ENCODE data around the gene PRDM16. TPM values are rescaled to one million over a fixed set of nuclear protein-coding genes. Genes with fewer than 3 reads are reported as not detected.
"Not testable (repeated sequence)": the region's sequence is repeated elsewhere in the genome, so short reads cannot be mapped to it uniquely, and the experiment has no call there.

Gene PRDM16
- total RNA-seq, 2 donors from 2014 or later = not detected

DNA sequence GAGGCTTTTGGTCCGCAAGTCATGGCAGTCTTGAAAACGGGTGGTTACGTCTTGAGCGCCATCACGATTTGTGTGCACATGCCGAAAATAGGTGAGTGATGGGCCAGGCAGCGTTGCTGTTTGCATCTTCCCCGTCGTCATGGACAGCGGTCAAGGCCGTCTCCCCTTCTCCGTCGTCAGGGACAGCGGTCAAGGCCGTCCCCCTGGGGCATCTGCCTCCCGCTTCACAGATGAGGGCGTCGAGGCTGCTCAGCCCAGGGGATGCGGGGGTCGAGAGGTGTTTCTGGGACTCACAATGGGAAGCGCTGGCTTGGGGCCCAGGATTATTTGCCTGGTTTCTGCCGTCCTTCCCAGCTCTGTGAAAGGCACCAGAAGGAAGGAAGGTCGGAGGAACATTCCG, 162.2 kb downstream of the PRDM16 start:
- no peaks in the 10 kb centered on the region for H3K36me3 Mint-ChIP-seq (ENCODE audit: low read depth)
- no peak for ATAC-seq (replicated peaks)
- no peaks in the 10 kb centered on the region for H3K27me3 Mint-ChIP-seq
- H3K4me1 Mint-ChIP-seq = no peaks in the 10 kb centered on the region
- H3K27ac Mint-ChIP-seq = no peak overlapping the region
- no peak overlapping the region for H3K4me3 Mint-ChIP-seq
- H3K9me3 Mint-ChIP-seq = no peaks in the 10 kb centered on the region

DNA sequence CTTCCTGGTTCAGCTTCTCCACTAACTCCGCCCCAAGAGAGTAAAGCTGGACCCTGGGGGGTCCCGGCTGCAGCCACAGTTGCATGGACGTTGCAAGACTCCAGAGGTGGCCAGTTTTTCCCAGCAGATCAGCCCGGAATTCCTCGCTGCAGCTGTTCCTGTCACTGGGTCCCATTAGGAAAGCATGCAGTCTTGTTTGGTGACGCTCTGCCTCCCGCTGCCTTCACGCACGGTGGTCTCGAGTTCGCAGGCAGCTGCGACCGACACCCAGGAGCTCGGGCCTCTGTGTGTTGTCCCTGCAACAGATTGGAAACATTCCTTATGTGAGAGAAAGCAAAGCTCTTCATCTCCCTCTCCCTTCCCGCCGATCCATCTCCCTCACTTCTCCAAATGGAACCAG, 162.8 kb downstream of the PRDM16 start:
- no peaks in the 10 kb centered on the region for H3K27me3 Mint-ChIP-seq
- H3K4me3 Mint-ChIP-seq = no peak overlapping the region
- H3K9me3 Mint-ChIP-seq = no peaks in the 10 kb centered on the region
- no peak for ATAC-seq (replicated peaks)
- H3K27ac Mint-ChIP-seq = no peak overlapping the region
- no peaks in the 10 kb centered on the region for H3K36me3 Mint-ChIP-seq (ENCODE audit: low read depth)
- H3K4me1 Mint-ChIP-seq = no peaks in the 10 kb centered on the region

DNA sequence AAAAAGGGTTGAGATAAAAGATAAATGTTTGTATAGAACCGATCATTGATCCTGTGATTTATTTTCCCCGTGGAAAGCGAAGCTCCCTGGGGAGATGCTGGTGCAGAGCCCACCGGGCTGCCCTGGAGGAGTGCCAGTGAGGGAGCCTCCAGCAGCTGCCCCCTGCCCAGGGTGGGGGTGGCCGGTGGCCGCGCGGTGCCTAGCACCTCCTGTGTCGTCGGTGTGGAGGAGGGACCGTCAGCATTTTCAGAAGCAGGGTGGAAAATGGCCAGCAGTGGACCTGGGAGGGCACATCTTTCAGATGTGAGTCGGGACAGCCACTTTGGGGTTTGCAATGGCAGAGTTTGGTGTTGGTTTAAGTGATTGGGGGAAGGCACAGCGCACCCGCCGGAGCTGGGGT, 164.0 kb downstream of the PRDM16 start:
- Mint-ChIP-seq H3K27ac (no peak overlapping the region), H3K27me3 (no peaks in the 10 kb centered on the region), H3K36me3 (ENCODE audit: low read depth) (no peaks in the 10 kb centered on the region), H3K9me3 (no peaks in the 10 kb centered on the region), H3K4me1 (no peaks in the 10 kb centered on the region), H3K4me3 (no peak overlapping the region)
- no peak for ATAC-seq (replicated peaks)

DNA sequence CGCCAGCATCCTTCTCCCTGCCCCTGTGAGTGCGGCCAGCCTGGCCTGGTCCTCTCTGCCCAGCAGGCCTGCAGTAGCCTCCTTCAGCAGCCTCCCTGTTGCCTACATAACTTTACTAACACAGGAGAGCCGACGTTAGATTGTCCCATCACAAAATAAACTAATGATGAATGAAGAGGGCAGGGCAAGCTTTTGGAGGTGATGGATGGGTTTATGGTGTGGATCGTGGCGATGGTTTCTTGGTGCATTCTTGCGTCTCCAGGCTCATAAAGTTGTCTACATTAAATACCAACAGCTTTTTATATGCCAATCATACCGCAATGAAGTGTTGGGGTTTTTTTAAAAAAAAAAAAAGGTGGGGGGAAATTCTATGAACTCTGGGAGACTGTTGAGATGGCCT, 164.5 kb downstream of the PRDM16 start:
- Mint-ChIP-seq H3K9me3 (no peaks in the 10 kb centered on the region), H3K4me3 (no peak overlapping the region), H3K27ac (no peak overlapping the region), H3K4me1 (no peaks in the 10 kb centered on the region), H3K27me3 (no peaks in the 10 kb centered on the region), H3K36me3 (ENCODE audit: low read depth) (no peaks in the 10 kb centered on the region)
- no peak for ATAC-seq (replicated peaks)

DNA sequence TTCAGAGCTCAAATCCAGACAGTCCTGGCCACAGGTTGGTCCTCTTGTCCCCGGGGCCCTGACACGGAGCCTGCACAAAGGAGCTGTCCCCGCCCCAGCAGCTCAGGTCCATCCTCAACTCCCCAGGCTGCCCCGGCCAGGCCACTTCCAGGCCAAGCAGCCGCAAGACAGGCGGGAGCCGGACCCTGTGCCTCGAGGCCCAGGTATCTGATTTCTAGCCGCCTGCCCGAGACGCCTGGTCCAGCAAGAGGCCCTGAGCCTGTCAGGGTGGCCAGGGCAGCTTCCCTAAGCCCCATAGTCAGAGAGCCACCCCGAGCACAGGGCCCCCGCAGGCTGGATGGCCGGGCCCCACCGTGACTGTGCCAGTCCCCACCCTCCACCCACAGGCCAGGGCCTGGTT, 165.3 kb downstream of the PRDM16 start:
- no peaks in the 10 kb centered on the region for H3K4me1 Mint-ChIP-seq
- no peaks in the 10 kb centered on the region for H3K9me3 Mint-ChIP-seq
- no peak for ATAC-seq (replicated peaks)
- H3K4me3 Mint-ChIP-seq = no peak overlapping the region
- no peaks in the 10 kb centered on the region for H3K27me3 Mint-ChIP-seq
- H3K27ac Mint-ChIP-seq = no peak overlapping the region
- no peaks in the 10 kb centered on the region for H3K36me3 Mint-ChIP-seq (ENCODE audit: low read depth)

DNA sequence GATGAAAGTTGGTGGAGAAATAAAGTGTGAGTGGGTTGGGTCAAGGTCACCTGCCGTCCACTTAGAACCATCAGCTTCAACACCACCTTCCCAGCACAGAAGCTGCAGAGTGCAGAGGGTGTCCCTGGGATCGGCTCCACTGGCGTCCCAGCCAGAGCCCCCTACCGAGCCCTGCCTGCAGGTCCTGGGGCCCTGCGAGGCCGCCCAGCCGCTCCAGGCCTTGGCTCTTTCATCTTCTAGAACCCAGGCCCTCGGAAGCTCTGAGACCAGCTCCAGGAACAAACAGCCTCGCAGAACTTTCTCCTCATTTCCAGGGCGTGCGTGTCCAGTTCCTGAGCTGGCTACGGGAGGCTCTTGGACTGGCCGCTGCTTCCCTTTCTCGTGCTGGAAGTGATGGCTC, 166.0 kb downstream of the PRDM16 start:
- no peaks in the 10 kb centered on the region for H3K27me3 Mint-ChIP-seq
- no peak overlapping the region for H3K27ac Mint-ChIP-seq
- no peaks in the 10 kb centered on the region for H3K9me3 Mint-ChIP-seq
- no peaks in the 10 kb centered on the region for H3K36me3 Mint-ChIP-seq (ENCODE audit: low read depth)
- no peaks in the 10 kb centered on the region for H3K4me1 Mint-ChIP-seq
- ATAC-seq (replicated peaks) = no peak
- H3K4me3 Mint-ChIP-seq = no peak overlapping the region

DNA sequence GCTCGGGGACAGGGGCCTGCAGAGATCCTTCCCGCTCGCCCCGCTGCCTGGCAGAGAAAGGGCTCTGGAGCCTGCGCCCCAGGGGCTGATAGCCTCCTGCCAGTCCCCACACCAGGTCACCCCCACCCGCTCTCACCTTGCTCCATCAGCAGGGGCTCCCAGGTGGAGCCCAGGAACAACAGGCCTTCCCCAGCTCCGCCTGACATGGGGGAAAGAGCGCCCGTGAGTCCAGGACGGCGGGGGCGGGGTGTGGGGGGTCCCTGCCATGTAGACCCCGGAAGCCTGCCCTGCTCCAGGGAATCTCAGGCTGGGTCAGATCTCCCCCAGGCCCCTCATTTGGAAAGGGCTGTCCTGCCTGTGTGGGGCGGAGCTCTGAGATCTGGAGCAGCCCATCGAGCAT, 166.5 kb downstream of the PRDM16 start:
- H3K27me3 Mint-ChIP-seq = no peaks in the 10 kb centered on the region
- H3K4me3 Mint-ChIP-seq = no peak overlapping the region
- no peak overlapping the region for H3K27ac Mint-ChIP-seq
- ATAC-seq (replicated peaks) = no peak
- H3K4me1 Mint-ChIP-seq = no peaks in the 10 kb centered on the region
- H3K9me3 Mint-ChIP-seq = no peaks in the 10 kb centered on the region
- H3K36me3 Mint-ChIP-seq (ENCODE audit: low read depth) = no peaks in the 10 kb centered on the region

DNA sequence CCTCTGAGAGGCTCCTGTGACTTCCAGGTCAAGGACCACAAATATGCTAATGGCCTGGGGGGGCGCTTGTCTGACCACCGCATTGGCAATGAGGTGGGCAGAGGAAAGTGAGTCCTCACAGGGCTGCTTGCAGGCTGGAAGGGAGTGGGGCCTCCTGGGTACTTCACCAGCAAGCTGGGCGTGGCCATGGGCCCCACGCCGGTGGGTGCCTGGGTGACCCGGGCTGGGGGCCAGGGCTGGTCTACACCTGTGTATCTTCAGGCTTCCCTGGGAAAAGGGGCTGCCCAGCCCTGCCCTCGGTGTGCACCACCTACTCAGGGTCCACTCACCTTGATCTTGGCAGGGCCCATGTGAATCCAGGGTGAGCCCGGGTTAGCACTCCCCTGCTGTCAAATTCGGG, 167.4 kb downstream of the PRDM16 start:
- H3K36me3 Mint-ChIP-seq (ENCODE audit: low read depth) = no peaks in the 10 kb centered on the region
- H3K27ac Mint-ChIP-seq = no peak overlapping the region
- no peaks in the 10 kb centered on the region for H3K27me3 Mint-ChIP-seq
- H3K4me3 Mint-ChIP-seq = no peak overlapping the region
- no peaks in the 10 kb centered on the region for H3K9me3 Mint-ChIP-seq
- ATAC-seq (replicated peaks) = no peak
- H3K4me1 Mint-ChIP-seq = no peaks in the 10 kb centered on the region

DNA sequence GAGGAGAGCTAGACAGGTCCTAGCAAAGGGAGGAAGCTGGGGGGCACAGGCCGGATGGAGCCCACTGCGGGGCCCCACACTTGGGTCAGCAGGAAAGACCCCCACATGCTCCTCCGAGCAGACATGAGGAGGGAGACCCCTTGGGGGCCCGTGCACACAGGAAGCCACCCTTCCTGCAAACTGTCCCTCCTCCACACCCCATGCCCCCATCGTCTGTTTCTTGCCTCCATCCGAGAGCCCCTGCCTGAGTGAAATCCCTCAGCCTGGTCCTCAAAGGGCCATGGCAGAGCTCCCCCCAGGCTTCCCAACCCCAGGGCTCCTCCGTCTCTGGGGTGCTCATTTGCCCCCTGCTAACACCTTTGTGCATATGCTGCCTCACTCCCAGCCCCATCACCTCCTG, 168.0 kb downstream of the PRDM16 start:
- H3K27ac Mint-ChIP-seq = no peak overlapping the region

DNA sequence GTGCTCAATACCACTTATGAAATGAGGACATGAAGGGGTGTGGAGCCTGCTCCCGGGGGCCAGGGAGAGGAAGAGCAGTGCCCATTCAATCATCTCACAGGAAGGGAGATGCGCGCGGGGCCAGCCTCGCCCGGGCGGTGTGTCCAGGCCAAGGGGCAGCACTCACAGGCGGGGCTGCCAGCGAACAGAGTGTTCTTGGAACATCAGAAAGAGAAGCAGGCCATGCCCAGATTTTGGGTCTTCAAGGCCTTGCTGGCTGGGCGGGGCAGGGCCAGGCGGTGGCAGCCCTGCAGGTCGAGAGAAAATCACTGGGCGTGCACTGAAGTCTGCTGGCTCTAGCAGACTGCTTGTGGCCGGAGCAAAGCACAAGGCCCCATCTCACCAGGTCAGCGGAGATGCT, 168.6 kb downstream of the PRDM16 start:
- H3K9me3 Mint-ChIP-seq = no peaks in the 10 kb centered on the region
- no peak overlapping the region for H3K4me3 Mint-ChIP-seq
- ATAC-seq (replicated peaks) = no peak
- no peaks in the 10 kb centered on the region for H3K27me3 Mint-ChIP-seq
- H3K36me3 Mint-ChIP-seq (ENCODE audit: low read depth) = no peaks in the 10 kb centered on the region
- no peak overlapping the region for H3K27ac Mint-ChIP-seq
- H3K4me1 Mint-ChIP-seq = no peaks in the 10 kb centered on the region

More for the DNA sequence above, 168.0 kb downstream of the PRDM16 start:
- H3K4me1 Mint-ChIP-seq = no peaks in the 10 kb centered on the region
- no peaks in the 10 kb centered on the region for H3K36me3 Mint-ChIP-seq (ENCODE audit: low read depth)
- H3K9me3 Mint-ChIP-seq = no peaks in the 10 kb centered on the region
- H3K4me3 Mint-ChIP-seq = no peak overlapping the region
- ATAC-seq (replicated peaks) = no peak
- H3K27me3 Mint-ChIP-seq = no peaks in the 10 kb centered on the region

DNA sequence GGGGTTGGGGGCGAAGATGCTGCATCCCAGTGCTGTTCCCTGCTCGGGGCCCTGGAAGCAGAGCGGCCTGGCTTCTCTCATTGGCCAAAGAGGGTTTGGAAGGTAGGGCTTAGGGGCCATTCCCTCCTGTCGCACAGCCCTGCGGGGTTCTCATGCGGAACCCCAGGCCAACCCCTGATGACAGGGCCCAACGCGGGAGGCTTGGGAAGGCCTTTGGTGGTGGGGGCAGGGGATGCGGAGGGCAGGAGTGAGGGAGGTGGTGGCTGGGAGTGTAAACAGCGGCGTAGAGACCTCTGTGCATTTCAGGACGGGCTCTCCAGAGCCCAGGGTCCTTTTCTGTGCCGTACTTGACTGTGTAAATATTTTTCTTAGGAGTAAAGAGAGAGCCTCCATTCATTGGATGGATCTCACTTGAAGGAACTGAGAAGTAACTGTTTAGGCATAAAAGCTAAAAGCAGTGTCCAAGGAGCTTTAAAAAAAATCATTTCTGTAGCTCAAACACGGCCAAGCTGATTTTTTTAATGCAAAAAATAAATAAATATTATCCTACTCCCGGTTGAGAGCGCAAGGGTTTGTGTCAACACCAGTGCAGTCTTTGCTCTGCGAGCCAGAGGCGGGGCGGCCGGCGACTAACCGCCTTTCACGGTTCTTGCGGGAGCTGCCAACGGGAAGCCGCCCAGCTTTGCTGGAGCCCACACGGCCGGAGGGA, 169.1 kb downstream of the PRDM16 start:
- Mint-ChIP-seq H3K27ac (no peak overlapping the region), H3K4me1 (no peaks in the 10 kb centered on the region), H3K36me3 (ENCODE audit: low read depth) (no peaks in the 10 kb centered on the region), H3K4me3 (no peak overlapping the region), H3K27me3 (no peaks in the 10 kb centered on the region), H3K9me3 (no peaks in the 10 kb centered on the region)
- ATAC-seq (replicated peaks) = no peak

DNA sequence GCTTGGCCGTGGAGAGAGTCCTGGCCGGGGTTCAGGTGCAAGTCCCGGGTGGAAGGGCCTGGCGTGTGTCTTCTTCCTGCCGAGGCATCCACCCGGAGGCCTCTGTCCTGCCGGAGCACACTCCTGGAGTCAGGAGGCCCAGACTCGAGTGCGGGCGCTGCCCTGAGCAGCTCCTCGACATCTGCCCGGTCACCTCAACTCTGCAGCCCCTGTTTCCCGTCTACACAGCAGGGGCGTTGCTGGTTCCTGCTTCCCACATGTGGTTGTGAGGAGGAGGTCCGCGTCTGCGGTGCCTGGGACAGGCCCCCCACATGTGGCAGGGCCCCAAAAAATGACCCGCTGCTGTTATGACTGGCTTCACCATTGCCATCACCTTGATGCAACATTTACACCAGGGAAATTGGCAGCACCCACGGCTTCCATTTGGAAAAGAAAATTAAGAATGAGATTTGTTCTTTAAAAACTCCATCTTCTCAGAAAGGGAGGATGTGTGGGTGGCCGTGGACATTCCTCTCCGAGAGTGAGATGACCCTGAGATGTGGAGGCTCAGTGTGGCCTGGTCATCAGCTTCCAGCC, 169.8 kb downstream of the PRDM16 start:
- no peaks in the 10 kb centered on the region for H3K27me3 Mint-ChIP-seq
- ATAC-seq (replicated peaks) = no peak
- no peak overlapping the region for H3K27ac Mint-ChIP-seq
- H3K9me3 Mint-ChIP-seq = no peaks in the 10 kb centered on the region
- H3K4me3 Mint-ChIP-seq = no peak overlapping the region
- H3K36me3 Mint-ChIP-seq (ENCODE audit: low read depth) = no peaks in the 10 kb centered on the region
- H3K4me1 Mint-ChIP-seq = no peaks in the 10 kb centered on the region

DNA sequence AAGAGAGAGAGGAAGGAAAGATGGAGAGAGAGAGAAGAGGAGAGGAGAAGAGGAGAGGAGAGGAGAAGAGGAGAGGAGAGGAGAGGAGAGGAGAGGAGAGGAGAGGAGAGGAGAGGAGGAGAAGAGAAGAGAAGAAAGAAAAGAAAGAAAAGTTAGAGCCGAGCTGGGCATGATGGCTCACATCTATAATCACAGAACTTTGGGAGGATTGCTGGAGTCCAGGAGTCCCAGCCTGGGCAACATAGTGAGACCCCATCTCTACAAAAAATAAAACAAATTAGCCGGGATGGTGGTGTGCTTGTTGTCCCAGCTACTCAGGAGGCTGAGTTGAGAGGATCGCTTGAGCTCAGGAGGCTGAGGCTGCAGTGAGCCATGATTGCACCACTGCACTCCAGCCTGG, 171.0 kb downstream of the PRDM16 start:
- H3K4me3 Mint-ChIP-seq; H3K27me3 Mint-ChIP-seq; H3K9me3 Mint-ChIP-seq; H3K27ac Mint-ChIP-seq; ATAC-seq (replicated peaks); H3K36me3 Mint-ChIP-seq (ENCODE audit: low read depth); H3K4me1 Mint-ChIP-seq: not testable (repeated sequence)

DNA sequence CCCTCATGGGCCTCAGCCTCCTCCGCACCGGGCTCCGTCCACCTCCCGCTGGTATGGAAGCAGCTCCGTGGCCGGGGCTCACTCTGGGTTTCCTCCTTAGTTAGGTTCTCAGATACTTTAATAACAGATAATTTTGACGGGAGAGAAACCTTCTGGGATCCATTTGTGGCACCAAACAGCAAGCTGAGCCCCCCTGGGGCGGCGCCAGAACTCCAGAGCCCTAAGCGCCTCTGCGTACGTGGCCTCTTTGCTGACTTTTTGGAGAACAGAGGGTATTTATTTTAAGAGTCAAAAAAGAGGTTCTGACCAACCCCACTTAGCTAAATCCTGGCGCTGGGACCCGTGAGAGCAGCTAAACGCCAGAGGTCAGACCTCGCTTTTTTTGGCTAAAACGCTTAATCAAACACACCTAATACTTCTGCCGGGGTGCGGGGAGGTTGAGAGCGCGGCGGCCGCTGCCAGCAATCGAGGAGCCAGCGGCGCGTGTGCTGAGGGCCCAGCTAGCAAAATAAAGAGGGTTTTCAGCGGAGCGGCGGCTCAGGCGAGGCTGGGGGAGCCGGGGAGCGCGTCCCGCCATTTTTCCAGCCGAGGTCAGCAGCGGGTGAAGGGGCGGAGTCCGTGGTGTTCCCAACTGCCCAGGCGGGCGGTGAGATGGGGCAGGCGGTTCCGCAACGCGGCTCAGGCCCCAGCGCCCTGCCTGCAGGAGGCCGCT, 171.7 kb downstream of the PRDM16 start:
- Mint-ChIP-seq H3K36me3 (ENCODE audit: low read depth) (no peaks in the 10 kb centered on the region), H3K9me3 (no peaks in the 10 kb centered on the region), H3K4me3 (no peak overlapping the region), H3K4me1 (no peaks in the 10 kb centered on the region), H3K27me3 (no peaks in the 10 kb centered on the region), H3K27ac (no peak overlapping the region)
- ATAC-seq (replicated peaks) = no peak

DNA sequence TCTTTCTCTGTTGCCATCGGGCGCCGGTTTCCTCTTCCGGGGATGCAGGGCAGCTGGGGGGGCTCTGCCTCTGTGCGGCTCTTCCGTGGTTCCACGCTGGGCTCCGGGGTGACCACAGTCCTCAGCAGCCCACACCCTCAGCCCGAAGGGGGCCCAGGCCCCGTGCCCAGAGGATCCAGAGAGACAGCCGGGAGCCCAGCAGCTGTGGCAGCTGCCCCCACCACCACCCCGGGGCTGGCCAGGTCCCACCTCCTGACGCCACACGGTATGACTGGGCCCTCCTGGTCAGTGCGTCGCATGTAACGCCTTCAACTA, 172.2 kb downstream of the PRDM16 start:
- no peaks in the 10 kb centered on the region for H3K36me3 Mint-ChIP-seq (ENCODE audit: low read depth)
- no peak overlapping the region for H3K4me3 Mint-ChIP-seq
- H3K27ac Mint-ChIP-seq = no peak overlapping the region
- no peaks in the 10 kb centered on the region for H3K4me1 Mint-ChIP-seq
- no peaks in the 10 kb centered on the region for H3K9me3 Mint-ChIP-seq
- no peaks in the 10 kb centered on the region for H3K27me3 Mint-ChIP-seq
- no peak for ATAC-seq (replicated peaks)

Measured in activated T-helper 17 cell treated with anti-CD3 and anti-CD28 coated beads, Interleukin-2, amount 50 U/mL, for 72 hours (primary cell).